Superior temporal gyrus (tissue), 1 donor: ENCODE results near the gene MED13L.

ENCODE experiments used
- DNase-seq: peaks from one replicate; pipeline ENCODE4 v3.0.0-alpha.2; 2016; ENCODE audit errors: extremely low spot score

Gene MED13L

DNA sequence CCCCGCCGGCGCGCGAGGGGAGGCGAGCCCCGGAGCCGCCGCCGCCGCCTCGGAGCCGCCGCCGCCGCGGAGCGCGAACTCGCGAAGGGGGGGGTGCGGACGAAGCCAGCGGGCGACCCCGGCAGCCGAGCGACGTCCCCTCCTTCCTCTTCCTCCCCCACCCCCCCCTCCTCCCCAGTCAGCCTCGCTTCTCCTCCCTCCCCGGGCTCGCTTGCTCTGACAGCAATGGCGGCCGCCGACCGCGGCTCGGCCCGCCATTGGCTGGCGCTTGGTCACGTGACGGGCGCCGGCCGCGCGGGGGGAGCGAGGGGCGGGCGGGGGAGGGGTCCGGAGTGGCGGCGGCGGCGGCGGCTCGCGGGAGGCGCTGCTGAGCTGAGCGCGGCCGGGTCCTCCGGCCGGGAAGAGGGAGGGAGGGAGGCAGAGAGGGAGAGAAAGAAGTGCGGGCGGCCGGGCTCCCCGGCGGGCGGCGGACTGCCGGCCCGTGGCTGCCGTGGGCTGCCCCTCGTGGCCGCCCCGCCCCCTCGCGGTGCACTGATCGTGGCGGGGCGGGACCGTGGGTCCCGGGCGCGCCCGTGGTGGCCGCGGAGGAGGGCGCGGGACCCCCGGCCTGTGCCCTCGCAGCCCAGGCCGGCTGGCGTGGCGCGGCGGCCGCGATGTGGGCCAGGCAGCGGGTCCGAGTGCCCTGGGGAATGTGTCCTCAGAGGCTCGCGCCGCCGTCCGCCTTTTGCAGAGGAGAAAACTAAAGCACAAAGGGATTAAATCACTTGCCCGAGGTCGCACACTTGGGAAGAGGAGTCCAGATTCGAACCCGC is at the start of gene MED13L:
MED13L (minus strand) TSS at position 227 of the 812 bp plus-strand sequence. CDS start 562 bp downstream, outside the sequence.
- DNase-seq: peak; percentile 82

DNA sequence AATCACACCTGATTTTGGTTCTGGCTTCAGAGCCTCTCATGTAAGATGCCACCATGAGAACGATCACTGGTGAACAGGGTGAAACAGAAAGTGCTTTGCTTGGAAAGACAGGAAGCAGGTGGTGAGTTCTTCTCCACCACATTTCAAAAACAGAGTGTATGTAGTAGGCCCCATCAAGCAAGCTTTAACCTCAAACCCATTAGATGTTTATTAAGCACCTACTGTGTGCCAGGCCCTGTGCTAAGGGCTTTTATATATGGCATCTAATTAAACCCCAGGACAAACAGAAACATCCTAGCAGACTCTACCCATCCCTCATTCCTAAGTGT is 47.8 kb upstream of the MED13L start:
- no peak for DNase-seq

DNA sequence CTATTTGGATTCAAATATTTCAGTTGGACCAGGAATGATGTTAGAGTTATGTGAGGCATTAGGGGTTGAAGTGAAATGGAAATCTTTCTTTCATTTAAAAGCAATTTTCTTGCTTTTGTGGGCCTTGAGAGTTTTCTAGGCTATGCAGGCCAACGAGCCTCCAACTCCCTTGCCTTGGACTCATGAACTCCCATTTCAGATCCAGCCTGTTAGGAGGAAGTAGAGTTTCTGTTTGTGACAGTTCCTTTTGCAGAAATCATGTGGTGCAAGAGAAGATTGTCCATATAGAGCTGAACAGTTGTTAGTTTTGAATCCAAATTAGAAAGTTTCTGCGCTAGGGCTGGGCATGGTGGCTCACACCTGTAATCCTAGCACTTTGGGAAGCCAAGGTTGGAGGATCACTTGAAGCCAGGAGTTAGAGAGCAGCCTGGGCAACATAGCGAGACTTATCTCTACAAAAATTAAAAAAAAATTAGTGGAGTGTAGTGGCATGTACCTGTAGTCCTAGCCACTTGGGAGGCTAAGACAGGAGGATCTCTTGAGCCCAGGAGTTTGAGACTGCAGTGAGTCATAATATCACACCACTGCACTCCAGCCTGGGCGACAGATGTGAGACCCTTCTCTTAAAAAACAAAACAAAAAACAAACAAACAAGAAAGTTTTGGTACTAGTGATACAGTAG is 47.3 kb upstream of the MED13L start:
- DNase-seq: no peak

DNA sequence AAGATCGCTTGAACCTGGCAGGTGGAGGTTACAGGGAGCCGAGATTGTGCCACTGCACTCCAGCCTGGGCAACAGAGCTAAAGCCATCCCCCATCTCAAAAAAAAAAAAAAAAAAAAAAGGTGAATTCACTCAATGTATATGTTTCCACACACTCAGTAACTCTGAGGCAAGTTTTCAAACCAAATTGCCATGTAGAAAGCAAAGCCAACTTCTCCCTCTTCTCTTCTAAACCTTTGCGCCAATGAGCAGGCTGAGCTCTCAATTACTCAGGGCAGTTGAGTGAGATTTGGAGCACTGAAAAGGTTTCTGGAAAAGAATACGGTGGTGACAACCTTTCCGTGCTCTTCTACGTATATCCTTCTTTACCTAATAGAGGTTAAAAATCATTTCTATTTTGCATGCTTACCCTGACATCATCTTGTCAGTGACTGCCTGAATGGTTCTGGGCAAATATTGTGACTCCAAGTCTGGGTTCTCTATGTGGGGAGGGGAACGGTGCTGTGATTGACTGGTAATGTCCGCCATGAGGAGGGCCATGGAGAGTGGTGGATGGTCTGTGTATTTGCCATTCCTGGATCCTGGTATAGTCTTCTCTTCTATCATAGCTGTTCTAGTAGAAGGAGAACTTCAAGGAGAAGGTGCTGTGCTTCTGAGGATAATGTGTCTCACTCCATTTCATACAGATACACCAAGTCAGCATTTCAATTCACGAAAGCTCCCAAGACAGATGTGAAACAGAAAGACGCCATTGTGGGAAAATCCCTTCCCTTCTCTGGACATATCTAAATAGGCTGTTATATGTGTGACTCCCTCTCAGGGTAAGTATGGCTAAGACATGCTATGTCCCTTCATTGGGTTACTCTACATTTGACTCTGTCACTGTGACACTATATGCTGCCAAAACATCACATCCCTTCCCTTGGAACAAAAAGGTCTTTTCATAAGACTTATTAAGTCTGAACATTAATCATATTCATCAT is 46.2 kb upstream of the MED13L start:
- no peak for DNase-seq

DNA sequence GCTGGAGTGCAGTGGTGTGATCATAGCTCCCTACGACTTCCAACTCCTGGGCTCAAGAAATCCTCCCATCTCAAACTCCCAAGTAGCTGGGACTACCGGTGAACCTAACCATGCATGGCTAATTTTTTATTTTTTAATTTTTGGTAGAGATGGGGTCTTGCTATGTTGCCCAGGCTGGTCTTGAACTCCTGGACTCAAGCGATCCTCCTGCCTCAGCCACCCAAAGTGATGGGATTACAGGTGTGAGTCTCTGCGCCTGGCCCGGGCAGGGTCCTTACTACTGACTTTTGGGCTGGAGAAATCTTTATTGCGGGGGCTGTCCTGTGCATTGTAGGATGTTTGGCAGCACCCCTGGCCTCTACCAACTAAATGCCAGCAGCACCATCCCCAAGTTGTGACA is 44.4 kb upstream of the MED13L start:
- no peak for DNase-seq

DNA sequence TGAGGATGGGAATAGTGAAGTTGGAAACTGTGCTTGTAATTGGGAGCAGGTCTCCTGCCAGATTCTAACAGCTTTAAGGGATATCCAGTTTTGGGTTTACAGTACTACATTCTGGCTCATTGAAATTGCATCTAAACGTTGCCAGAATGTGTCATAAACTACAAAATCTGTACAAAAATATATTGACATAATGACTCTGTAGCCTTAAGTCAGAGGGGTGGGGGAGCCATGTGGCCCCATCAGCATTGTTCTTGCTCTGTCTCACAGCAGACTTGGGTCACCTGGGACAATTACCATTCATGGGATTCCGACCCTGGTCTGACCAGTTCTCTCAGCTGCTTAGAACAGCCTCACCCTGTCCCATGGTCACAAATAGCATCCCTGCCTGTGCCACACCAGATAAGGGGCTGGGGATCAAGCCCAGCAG is 43.3 kb upstream of the MED13L start:
- DNase-seq: no peak

DNA sequence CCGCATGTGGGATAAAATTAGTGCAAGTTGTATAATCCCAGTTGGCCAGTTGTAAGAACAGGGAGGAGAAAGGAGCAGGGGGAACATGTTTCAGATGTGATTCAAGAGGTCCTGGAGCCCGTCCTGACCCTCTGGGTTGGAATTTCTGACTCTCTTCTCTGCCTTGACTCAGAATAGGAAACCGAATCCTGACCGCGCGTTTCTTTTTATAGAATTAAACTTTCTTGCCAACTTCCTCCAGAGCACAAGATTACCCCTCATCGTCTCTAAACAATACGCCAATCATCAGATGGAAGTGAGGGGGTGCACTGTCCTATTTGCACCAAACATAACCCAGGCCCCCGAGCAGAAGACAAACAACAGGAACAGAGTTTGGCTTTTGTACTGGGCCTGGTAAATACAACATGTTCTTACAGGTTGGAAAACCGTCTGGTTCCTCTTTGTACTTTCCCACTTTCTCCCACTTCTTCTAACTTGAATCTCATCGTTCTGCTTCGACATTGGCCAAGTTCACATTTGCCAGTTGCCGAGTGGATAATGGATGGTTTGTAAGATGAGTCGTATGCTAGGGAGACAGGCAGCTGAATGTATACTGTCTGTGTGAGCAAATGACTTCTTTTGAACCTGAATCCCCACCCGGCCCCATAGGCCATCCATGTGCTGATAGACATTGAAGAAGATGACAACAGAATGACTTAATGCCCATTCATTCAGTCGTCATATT is 42.6 kb upstream of the MED13L start:
- DNase-seq: peak; percentile 29

DNA sequence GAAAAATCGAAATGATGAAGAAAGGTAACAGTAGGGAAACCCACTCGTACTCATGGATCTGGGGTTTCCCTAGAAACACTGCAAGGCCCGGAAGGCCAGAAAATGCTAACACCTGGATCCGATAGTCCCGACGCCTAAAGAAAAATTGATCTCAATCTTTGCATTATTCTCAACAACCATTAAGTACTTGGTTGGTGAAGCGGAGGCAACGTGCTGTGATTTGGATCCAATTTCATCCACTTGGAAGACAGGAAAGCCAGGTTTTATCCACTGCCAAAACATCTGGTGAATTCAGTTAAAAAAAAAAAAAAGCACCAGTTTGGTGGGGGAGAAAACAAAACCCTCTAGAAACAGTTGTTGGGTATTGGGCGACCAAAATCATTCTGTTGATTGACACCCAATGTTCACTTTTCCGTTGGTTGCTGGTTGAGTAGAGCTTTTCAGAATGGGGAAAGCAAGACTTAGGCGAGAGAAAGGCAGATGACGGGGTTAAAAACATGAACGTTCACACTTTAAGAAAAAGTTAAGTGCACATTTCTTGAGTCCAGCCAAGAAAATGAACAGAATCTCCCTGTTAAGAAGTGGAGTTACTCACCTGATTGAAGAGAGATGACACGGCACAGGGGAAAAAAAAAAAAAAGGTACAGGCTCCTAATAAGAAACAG is 41.9 kb upstream of the MED13L start:
- no peak for DNase-seq

DNA sequence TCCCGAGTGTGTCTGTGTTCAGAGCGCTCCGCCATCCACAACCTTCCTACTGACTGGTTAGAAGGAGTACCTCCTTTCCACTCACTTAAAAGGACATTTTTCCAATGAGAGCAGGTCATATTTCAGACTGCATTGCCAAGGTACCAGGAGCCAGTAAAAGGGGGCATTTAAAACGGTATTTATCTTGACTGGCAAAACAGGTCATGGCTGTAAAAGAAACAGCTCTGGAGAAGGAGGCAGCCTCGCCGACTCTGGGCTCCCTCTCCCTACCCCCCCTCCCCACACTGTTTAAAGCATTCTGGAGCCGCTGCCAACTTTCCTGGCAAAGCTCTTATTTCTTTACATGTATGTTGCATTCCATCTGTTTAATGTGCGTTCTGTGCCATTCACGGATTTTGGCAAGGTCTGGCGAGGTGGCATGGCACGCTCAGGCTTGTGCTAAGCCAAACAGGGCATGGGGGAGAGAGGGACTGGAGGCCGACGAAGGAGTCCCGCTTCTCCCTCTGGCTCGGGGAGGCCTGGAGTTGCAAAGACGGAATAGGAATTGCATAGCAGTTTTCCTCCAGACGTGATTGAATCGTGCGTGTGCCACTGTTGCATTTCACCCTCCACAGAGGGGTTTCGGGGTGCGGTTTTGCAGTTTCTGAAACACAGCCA is 41.2 kb upstream of the MED13L start:
- DNase-seq: no peak

DNA sequence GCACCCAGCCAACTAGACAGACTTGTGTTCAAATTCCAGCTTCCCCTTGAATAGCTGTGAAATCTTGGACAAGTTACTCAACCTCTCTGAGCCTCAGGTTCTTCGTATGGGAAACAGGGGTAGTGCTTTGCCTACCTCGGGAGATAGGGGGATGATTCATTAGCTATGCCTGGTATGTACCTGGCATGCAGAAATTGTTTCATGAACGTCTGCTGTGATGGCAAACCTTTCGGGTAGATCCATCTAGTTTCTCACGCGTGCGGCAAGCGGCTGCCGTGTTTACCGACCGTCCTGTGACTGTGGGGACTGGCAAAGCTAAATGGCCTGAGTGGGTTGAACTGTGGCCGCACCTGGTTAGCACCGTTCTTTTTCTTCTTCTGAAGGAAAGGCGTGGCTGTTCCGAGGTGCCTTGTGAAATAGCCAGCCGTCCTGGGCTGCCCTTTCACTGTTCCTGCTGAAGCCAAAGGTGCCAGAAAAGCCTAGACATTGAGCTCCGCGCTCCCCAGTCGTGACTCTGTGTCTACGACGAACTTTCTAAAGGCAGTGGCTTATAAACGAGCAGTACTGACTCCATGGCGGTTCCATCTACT is 40.6 kb upstream of the MED13L start:
- DNase-seq: no peak

DNA sequence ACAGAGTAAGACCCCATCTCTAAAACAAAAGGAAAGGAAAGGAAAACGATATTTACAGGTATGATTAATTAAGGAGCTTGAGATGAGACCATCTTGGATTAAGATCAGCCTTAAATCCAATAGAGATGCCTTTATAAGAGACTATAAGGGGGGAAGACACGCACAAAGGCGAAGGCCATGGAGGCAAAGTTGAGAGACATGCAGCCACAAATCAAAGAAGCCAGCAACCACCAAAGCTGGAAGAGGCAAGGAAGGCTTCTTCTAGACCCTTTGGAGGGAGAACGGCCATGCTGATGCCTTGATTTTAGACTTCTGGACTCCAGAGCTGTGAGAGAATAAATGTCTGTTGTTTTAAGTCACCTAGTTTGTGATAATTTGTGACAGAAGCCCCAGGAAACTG is 39.6 kb upstream of the MED13L start:
- no peak for DNase-seq

DNA sequence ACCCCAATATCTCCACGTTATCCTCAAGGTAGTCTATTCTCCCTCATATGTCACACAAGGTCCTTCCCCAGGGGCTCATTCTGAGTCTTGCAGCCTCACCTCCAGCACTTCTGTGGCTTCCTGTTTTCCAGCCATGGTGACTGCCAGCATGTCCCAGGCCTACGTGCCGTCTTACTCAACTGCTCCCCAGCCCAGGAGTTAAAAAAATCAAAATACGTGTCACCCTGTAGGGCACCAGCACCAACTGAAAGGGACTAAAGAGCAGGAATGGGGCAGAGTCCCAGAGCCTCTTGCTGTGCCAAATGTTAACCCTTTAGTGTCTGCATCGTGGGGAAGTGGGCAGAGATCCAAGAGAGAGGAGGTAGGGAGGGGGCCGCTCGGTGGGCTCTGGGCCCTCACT is 37.0 kb upstream of the MED13L start:
- DNase-seq: no peak

DNA sequence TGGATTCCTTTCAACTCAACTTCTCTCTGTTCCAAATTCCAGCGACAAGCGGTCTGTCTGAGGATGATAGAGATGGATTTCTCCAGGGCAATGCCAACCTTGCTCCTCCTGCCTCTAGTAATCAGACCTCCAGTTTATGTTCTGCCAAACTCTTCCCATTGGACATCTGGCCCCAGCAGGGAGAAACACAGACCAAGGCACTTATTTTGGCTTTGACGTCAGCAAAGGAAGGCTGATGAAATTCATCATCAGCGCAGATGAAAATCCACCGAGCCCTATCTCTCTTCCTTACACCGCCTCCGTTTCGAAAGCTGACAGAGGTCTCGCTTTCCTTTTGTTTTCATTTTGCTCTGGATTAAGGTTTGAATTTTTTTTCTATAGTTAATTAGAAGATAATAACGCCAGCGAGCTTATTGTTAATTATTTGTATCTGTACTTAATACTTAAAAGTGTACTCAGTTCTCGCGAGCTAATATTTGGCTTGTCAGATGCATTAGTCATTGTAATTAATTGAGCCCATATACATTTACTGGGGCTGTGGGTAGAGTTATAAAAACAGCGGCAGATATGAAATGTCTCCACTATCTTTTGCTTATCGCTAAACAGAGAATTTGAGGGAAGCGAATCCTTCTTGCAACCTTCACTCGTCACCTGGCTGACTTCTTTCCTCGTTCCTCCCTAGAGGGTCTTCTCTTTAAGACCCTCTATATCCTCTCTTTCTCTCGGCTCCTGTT is 35.9 kb upstream of the MED13L start:
- no peak for DNase-seq

DNA sequence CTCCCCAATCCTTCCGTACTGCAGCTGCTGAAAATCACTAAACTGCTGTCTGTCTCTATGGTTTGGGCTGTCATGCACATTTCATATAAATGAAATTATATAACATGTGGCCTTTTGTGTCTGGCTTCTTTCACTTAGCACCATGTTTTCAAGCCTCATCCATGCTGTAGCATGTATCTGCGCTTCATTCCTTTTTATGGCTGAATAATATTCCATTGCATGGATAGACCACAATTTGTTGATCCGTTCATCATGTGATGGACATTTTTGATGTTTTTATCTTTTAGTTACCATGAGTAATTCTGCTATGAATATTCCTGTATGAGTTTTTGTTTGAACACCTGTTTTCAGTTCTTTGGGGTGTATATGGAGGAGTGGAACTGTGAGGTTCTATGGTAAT is 32.6 kb upstream of the MED13L start:
- DNase-seq: no peak

DNA sequence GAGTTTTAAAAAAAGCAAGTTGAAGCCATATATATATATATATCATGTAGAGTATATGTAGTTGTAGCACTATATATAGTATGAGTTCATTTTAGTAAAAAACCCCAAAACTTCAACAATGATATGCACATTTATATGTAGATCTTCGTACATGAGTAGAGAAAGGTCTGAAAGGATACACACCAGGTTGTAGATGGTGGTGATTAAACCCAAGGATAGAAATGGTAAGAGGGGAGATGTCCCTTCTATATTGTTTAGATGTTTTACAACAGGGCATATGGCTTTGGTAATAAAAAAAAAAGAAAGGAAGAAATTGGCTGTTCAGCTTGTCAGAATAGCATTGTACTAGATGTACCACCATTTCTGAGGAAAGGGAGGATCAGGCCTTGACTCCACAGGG is 31.9 kb upstream of the MED13L start:
- no peak for DNase-seq

DNA sequence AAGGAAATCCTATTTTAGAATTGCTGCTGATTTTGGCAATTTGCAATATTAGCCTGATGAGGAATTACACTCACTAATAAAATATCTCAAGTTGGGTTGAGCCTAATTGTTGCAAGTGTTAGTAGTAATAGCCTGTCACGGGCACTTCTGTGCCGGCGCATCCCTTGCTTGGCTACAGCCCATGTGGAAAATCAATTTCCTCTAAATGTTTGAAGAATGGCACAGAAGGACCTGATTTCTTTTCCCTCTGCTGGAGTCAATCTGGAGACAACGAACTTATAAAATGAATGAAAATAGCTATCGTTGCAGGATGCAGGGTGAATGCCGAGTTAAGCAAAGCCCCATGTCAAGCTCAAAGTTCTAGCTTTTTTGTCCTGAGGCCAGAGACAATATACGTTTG is 31.2 kb upstream of the MED13L start:
- DNase-seq: no peak

DNA sequence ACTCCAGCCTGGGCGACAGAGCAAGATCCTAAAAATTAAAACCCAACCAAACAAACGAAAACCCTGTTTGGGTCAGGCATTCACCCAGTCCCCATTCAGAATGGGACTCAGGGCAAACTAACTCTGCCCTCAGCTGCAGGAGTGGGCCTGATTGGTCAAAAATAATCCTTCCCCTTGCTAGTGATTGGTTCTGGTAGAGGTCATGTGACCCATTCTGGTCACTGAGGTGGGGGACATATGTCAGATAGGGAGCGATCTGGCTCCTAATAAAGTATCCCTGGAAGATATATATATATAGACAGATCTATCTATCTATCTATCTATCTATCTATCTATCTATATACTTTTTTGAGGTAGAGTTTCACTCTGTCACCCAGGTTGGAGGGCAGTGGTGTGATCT is 29.5 kb upstream of the MED13L start:
- DNase-seq: no peak

DNA sequence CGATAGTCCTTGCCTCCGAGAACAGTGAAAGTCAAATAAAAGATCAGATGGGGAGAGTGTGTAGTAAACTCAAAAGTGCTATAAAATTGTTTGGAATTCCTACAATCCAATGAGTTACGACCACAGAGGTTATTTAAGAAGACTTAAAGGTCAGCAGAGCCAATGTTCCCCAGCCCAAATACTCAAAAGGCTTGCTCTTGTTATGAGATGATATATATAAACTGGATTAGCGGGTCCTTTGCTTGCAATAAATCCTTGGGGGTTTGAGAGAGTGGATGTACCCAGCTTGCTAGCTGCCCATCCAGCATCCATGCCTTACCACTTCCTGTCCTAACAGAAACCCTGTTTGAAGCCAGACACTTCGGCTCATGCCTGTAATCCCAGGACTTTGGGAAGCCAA is 29.0 kb upstream of the MED13L start:
- no peak for DNase-seq

DNA sequence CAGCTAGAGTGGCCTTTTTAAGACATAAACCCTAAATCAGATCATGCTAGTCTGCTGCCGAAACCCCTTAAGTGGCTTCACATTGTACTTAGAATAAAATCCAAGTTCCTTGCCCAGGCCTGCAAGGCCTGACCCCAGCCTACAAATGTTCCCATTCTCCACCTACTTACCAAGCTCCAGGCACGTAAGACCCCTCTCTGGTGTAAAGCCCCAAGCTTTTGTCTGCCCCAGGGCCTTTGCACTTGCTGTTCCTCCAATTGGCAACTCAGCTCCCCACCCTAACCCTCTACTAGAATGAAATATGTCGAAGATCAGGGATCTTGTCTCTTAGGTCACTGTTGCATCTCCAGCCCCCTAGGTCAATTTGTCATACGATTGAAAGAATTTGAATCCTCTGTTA is 27.1 kb upstream of the MED13L start:
- no peak for DNase-seq
